ENCODE results near the gene SYNC. TPM values are rescaled to one million over a fixed set of nuclear protein-coding genes. Genes with fewer than 3 reads are reported as not detected.
A peak's percentile ranks its signal among the peaks of the same experiment; 100 is the strongest.
"Not testable (repeated sequence)": the region's sequence is repeated elsewhere in the genome, so short reads cannot be mapped to it uniquely, and the experiment has no call there.

The SYNC gene
- total and polyA plus RNA-seq, 9 donors, result 24.2 to 46.3 (median 35.5) TPM

GRCh38 chr1:32676945-32677344, 25.6 kb downstream of the SYNC start:
- no peak overlapping the region for H3K4me3 ChIP-seq (ENCODE audit: low read length)
- H3K36me3 ChIP-seq (ENCODE audit: control insufficient read depth, insufficient read depth, low read length), result peaks cover 59% of the 10 kb centered on the region
- H3K27ac ChIP-seq (ENCODE audit: low read length), result no peak overlapping the region
- H3K4me1 ChIP-seq (ENCODE audit: control insufficient read depth, insufficient read depth, low read length), result no peaks in the 10 kb centered on the region
- no peaks in the 10 kb centered on the region for H3K27me3 ChIP-seq (ENCODE audit: control insufficient read depth, insufficient read depth, low read length)
- DNase-seq, result no peak
- H3K9me3 ChIP-seq (replicated peaks; ENCODE audit: control insufficient read depth, low read depth, low read length), result no peaks in the 10 kb centered on the region
- WGBS (ENCODE audit: insufficient coverage), result 50% methylated on average over 1 of the region's 3 CpGs

GRCh38 chr1:32668716-32669115, 33.9 kb downstream of the SYNC start:
- not testable (repeated sequence) for H3K27ac ChIP-seq (ENCODE audit: low read length); H3K27me3 ChIP-seq (ENCODE audit: control insufficient read depth, insufficient read depth, low read length); H3K4me1 ChIP-seq (ENCODE audit: control insufficient read depth, insufficient read depth, low read length); H3K9me3 ChIP-seq (replicated peaks; ENCODE audit: control insufficient read depth, low read depth, low read length); H3K4me3 ChIP-seq (ENCODE audit: low read length); DNase-seq
- H3K36me3 ChIP-seq (ENCODE audit: control insufficient read depth, insufficient read depth, low read length), result peaks cover 61% of the 10 kb centered on the region
- 100% methylated on average over 5 of the region's 5 CpGs for WGBS (ENCODE audit: insufficient coverage)

- Histone ChIP-seq H3K27ac (ENCODE audit: low read length) (no peak overlapping the region), H3K4me3 (ENCODE audit: low read length) (no peak overlapping the region), H3K27me3 (ENCODE audit: control insufficient read depth, insufficient read depth, low read length) (no peaks in the 10 kb centered on the region), H3K9me3 (replicated peaks; ENCODE audit: control insufficient read depth, low read depth, low read length) (no peaks in the 10 kb centered on the region), H3K4me1 (ENCODE audit: control insufficient read depth, insufficient read depth, low read length) (no peaks in the 10 kb centered on the region), H3K36me3 (ENCODE audit: control insufficient read depth, insufficient read depth, low read length) (peaks cover 68% of the 10 kb centered on the region)
- WGBS (ENCODE audit: insufficient coverage), result 92% methylated on average over 10 of the region's 12 CpGs
- no peak for DNase-seq
Observed at GRCh38 chr1:32666901-32667566, 35.5 kb downstream of the SYNC start.

GRCh38 chr1:32665915-32666314, 36.7 kb downstream of the SYNC start:
- H3K36me3 ChIP-seq (ENCODE audit: control insufficient read depth, insufficient read depth, low read length), result peaks cover 69% of the 10 kb centered on the region
- no peak overlapping the region for H3K27ac ChIP-seq (ENCODE audit: low read length)
- DNase-seq, result no peak
- no peaks in the 10 kb centered on the region for H3K4me1 ChIP-seq (ENCODE audit: control insufficient read depth, insufficient read depth, low read length)
- no CpG with 5 or more reads among the region's 1 CpG for WGBS (ENCODE audit: insufficient coverage)
- no peaks in the 10 kb centered on the region for H3K27me3 ChIP-seq (ENCODE audit: control insufficient read depth, insufficient read depth, low read length)
- no peak overlapping the region for H3K4me3 ChIP-seq (ENCODE audit: low read length)
- H3K9me3 ChIP-seq (replicated peaks; ENCODE audit: control insufficient read depth, low read depth, low read length), result no peaks in the 10 kb centered on the region

GRCh38 chr1:32659581-32659980, 43.0 kb downstream of the SYNC start:
- Histone ChIP-seq H3K27me3 (ENCODE audit: control insufficient read depth, insufficient read depth, low read length) (no peaks in the 10 kb centered on the region), H3K4me3 (ENCODE audit: low read length) (no peak overlapping the region), H3K9me3 (replicated peaks; ENCODE audit: control insufficient read depth, low read depth, low read length) (no peaks in the 10 kb centered on the region), H3K4me1 (ENCODE audit: control insufficient read depth, insufficient read depth, low read length) (no peaks in the 10 kb centered on the region), H3K27ac (ENCODE audit: low read length) (no peak overlapping the region), H3K36me3 (ENCODE audit: control insufficient read depth, insufficient read depth, low read length) (peaks cover 68% of the 10 kb centered on the region)
- WGBS (ENCODE audit: insufficient coverage), result no CpG with 5 or more reads among the region's 1 CpG
- DNase-seq, result no peak

- peak overlapping the region; percentile 96 for H3K27ac ChIP-seq (ENCODE audit: low read length)
- no peaks in the 10 kb centered on the region for H3K27me3 ChIP-seq (ENCODE audit: control insufficient read depth, insufficient read depth, low read length)
- H3K36me3 ChIP-seq (ENCODE audit: control insufficient read depth, insufficient read depth, low read length), result peaks cover 40% of the 10 kb centered on the region
- no peaks in the 10 kb centered on the region for H3K9me3 ChIP-seq (replicated peaks; ENCODE audit: control insufficient read depth, low read depth, low read length)
- peak overlapping the region; percentile 81 for H3K4me3 ChIP-seq (ENCODE audit: low read length)
- 70% methylated on average over 5 of the region's 16 CpGs for WGBS (ENCODE audit: insufficient coverage)
- peaks cover 15% of the 10 kb centered on the region for H3K4me1 ChIP-seq (ENCODE audit: control insufficient read depth, insufficient read depth, low read length)
- DNase-seq, result no peak
Observed at GRCh38 chr1:32652244-32652962, 50.2 kb downstream of the SYNC start.

GRCh38 chr1:32651461-32652073, 51.0 kb downstream of the SYNC start:
- Histone ChIP-seq H3K27ac (ENCODE audit: low read length) (peak overlapping the region; percentile 96), H3K9me3 (replicated peaks; ENCODE audit: control insufficient read depth, low read depth, low read length) (no peaks in the 10 kb centered on the region), H3K4me1 (ENCODE audit: control insufficient read depth, insufficient read depth, low read length) (peaks cover 15% of the 10 kb centered on the region), H3K4me3 (ENCODE audit: low read length) (peak overlapping the region; percentile 81), H3K27me3 (ENCODE audit: control insufficient read depth, insufficient read depth, low read length) (no peaks in the 10 kb centered on the region), H3K36me3 (ENCODE audit: control insufficient read depth, insufficient read depth, low read length) (peaks cover 32% of the 10 kb centered on the region)
- DNase-seq, result no peak
- 0% methylated on average over 24 of the region's 43 CpGs for WGBS (ENCODE audit: insufficient coverage)

GRCh38 chr1:32650752-32651460, 51.7 kb downstream of the SYNC start, which contains the start of gene RBBP4:
RBBP4 (plus strand) TSS chr1:32651208; CDS start chr1:32651307, 99 bp downstream.
- peak; percentile 99 for DNase-seq
- Histone ChIP-seq H3K9me3 (replicated peaks; ENCODE audit: control insufficient read depth, low read depth, low read length) (no peaks in the 10 kb centered on the region), H3K36me3 (ENCODE audit: control insufficient read depth, insufficient read depth, low read length) (peaks cover 26% of the 10 kb centered on the region), H3K27me3 (ENCODE audit: control insufficient read depth, insufficient read depth, low read length) (no peaks in the 10 kb centered on the region), H3K27ac (ENCODE audit: low read length) (peak within 1 kb of the TSS; percentile 96), H3K4me1 (ENCODE audit: control insufficient read depth, insufficient read depth, low read length) (peaks cover 15% of the 10 kb centered on the region), H3K4me3 (ENCODE audit: low read length) (peak within 1 kb of the TSS; percentile 81)
- WGBS (ENCODE audit: insufficient coverage), result under 1% methylated on average over 62 of the region's 67 CpGs

GRCh38 chr1:32650248-32650751, 52.3 kb downstream of the SYNC start, which contains the start of gene ZBTB8OS:
ZBTB8OS (minus strand) TSS chr1:32650550; CDS start chr1:32650529, 21 bp downstream.
- no peaks in the 10 kb centered on the region for H3K9me3 ChIP-seq (replicated peaks; ENCODE audit: control insufficient read depth, low read depth, low read length)
- WGBS (ENCODE audit: insufficient coverage), result 0% methylated on average over 14 of the region's 21 CpGs
- peaks cover 15% of the 10 kb centered on the region for H3K4me1 ChIP-seq (ENCODE audit: control insufficient read depth, insufficient read depth, low read length)
- H3K36me3 ChIP-seq (ENCODE audit: control insufficient read depth, insufficient read depth, low read length), result peaks cover 24% of the 10 kb centered on the region
- peak within 1 kb of the TSS; percentile 81 for H3K4me3 ChIP-seq (ENCODE audit: low read length)
- peak; percentile 98 for DNase-seq
- H3K27me3 ChIP-seq (ENCODE audit: control insufficient read depth, insufficient read depth, low read length), result no peaks in the 10 kb centered on the region
- peak within 1 kb of the TSS; percentile 96 for H3K27ac ChIP-seq (ENCODE audit: low read length)
